ENCODE data around the gene OVAAL.

OVAAL gene

GRCh38 chr1:180595966-180596365 is 37.2 kb downstream of the OVAAL start:
- no peaks in the 10 kb centered on the region for H3K27me3 ChIP-seq (ENCODE audit: insufficient read depth, poor library complexity, severe bottlenecking)
- DNase-seq (ENCODE audit: low read depth in 1 of 2, low spot score in 1 of 2): no peak
- TF ChIP-seq REST (IDR thresholded peaks at IDR 0.05; ENCODE audit: insufficient replicate concordance, low read depth) (no peak), GABPA (IDR thresholded peaks at IDR 0.05; ENCODE audit: low read depth) (no peak), CTCF (IDR thresholded peaks at IDR 0.05; ENCODE audit: insufficient read depth, low read length) (no peak), POLR2AphosphoS5 (IDR thresholded peaks at IDR 0.05; ENCODE audit: low read depth) (no peak), SPI1 (IDR thresholded peaks at IDR 0.05; ENCODE audit: borderline replicate concordance, low read depth) (no peak)
- H3K27ac ChIP-seq (replicated peaks): no peak overlapping the region
- H3K4me3 ChIP-seq (replicated peaks; ENCODE audit: insufficient read depth, low read length): no peak overlapping the region

GRCh38 chr1:180597520-180597919 is 38.8 kb downstream of the OVAAL start:
- Histone ChIP-seq H3K27ac (replicated peaks) (no peak overlapping the region), H3K27me3 (ENCODE audit: insufficient read depth, poor library complexity, severe bottlenecking) (no peaks in the 10 kb centered on the region), H3K4me3 (replicated peaks; ENCODE audit: insufficient read depth, low read length) (no peak overlapping the region)
- no peak for DNase-seq (ENCODE audit: low read depth in 1 of 2, low spot score in 1 of 2)
- TF ChIP-seq GABPA (IDR thresholded peaks at IDR 0.05; ENCODE audit: low read depth): no peak
- no peak for TF ChIP-seq POLR2AphosphoS5 (IDR thresholded peaks at IDR 0.05; ENCODE audit: low read depth)
- TF ChIP-seq REST (IDR thresholded peaks at IDR 0.05; ENCODE audit: insufficient replicate concordance, low read depth): no peak
- no peak for TF ChIP-seq CTCF (IDR thresholded peaks at IDR 0.05; ENCODE audit: insufficient read depth, low read length)
- TF ChIP-seq SPI1 (IDR thresholded peaks at IDR 0.05; ENCODE audit: borderline replicate concordance, low read depth): no peak

- Histone ChIP-seq H3K27ac (replicated peaks) (no peak overlapping the region), H3K4me3 (replicated peaks; ENCODE audit: insufficient read depth, low read length) (no peak overlapping the region), H3K27me3 (ENCODE audit: insufficient read depth, poor library complexity, severe bottlenecking) (no peaks in the 10 kb centered on the region)
- TF ChIP-seq CTCF (IDR thresholded peaks at IDR 0.05; ENCODE audit: insufficient read depth, low read length): no peak
- TF ChIP-seq POLR2AphosphoS5 (IDR thresholded peaks at IDR 0.05; ENCODE audit: low read depth): no peak
- TF ChIP-seq GABPA (IDR thresholded peaks at IDR 0.05; ENCODE audit: low read depth): no peak
- TF ChIP-seq SPI1 (IDR thresholded peaks at IDR 0.05; ENCODE audit: borderline replicate concordance, low read depth): no peak
- no peak for TF ChIP-seq REST (IDR thresholded peaks at IDR 0.05; ENCODE audit: insufficient replicate concordance, low read depth)
- DNase-seq (ENCODE audit: low read depth in 1 of 2, low spot score in 1 of 2): no peak
These were observed 39.7 kb downstream of the OVAAL start for GRCh38 chr1:180598333-180598974.
